ENCODE measurements around the gene PDPN. TPM values are rescaled to one million over a fixed set of nuclear protein-coding genes. Genes with fewer than 3 reads are reported as not detected.

Gene PDPN
- total and polyA plus RNA-seq, 2 of the 8 experiments (the other 6 are each of a cell fraction or from before 2014, with no cell fraction given): 44.7 to 169 TPM

GRCh38 chr1:13628711-13629110 lies 45.1 kb downstream of the PDPN start (continued):
- TF ChIP-seq CHD7 (IDR thresholded peaks at IDR 0.05; ENCODE audit: insufficient replicate concordance, low read length): no peak
- no peak for TF ChIP-seq RBBP5 (IDR thresholded peaks at IDR 0.05; ENCODE audit: borderline replicate concordance, low read depth, low read length)
- TF ChIP-seq CBX5 (IDR thresholded peaks at IDR 0.05; ENCODE audit: low read depth, low read length): no peak
- TF ChIP-seq SUZ12 (IDR thresholded peaks at IDR 0.05; ENCODE audit: low read length): no peak
- TF ChIP-seq ZNF274 (IDR thresholded peaks at IDR 0.05; ENCODE audit: borderline replicate concordance, extremely low read depth, low read length): no peak
- no peak for TF ChIP-seq POU5F1 (IDR thresholded peaks at IDR 0.05; ENCODE audit: low read depth, low read length)
- TF ChIP-seq MAX (IDR thresholded peaks at IDR 0.05): no peak
- TF ChIP-seq TBP (IDR thresholded peaks at IDR 0.05; ENCODE audit: low read depth, low read length): no peak
- no peak for TF ChIP-seq SAP30 (IDR thresholded peaks at IDR 0.05; ENCODE audit: insufficient read depth, insufficient replicate concordance, low read length)
- TF ChIP-seq SP2 (IDR thresholded peaks at IDR 0.05; ENCODE audit: low read length): no peak
